GM21423 (cell line): ENCODE measurements around the gene STX5.
"Not testable (repeated sequence)": the region's sequence is repeated elsewhere in the genome, so short reads cannot be mapped to it uniquely, and the experiment has no call there.

Experiments used
- ATAC-seq: cut with Tn5 transposase; IDR thresholded peaks from one replicate; pipeline ENCODE4 v1.9.1; 2021; ENCODE audit warnings: mild to moderate bottlenecking, moderate library complexity; ENCODE audit not compliant: unreplicated experiment

STX5 gene

DNA sequence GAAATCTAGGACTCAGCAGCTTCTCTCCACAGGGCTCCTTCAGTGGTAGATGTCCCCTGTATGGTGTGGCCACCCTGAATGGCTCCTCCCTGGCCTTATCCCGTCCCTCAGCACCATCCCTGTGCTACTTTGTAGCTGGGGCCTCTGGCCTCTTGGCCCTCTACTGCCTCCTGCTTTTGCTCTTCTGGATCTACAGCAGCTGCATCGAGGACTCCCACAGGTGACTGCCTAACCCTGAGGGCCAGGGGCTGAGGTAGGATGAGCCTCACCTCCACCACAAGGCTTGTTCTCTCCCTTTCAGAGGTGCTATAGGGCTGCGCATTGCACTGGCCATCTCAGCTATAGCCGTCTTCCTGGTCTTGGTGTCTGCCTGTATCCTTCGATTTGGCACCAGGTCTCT, 42.9 kb downstream of the STX5 start:
- no peak for ATAC-seq

DNA sequence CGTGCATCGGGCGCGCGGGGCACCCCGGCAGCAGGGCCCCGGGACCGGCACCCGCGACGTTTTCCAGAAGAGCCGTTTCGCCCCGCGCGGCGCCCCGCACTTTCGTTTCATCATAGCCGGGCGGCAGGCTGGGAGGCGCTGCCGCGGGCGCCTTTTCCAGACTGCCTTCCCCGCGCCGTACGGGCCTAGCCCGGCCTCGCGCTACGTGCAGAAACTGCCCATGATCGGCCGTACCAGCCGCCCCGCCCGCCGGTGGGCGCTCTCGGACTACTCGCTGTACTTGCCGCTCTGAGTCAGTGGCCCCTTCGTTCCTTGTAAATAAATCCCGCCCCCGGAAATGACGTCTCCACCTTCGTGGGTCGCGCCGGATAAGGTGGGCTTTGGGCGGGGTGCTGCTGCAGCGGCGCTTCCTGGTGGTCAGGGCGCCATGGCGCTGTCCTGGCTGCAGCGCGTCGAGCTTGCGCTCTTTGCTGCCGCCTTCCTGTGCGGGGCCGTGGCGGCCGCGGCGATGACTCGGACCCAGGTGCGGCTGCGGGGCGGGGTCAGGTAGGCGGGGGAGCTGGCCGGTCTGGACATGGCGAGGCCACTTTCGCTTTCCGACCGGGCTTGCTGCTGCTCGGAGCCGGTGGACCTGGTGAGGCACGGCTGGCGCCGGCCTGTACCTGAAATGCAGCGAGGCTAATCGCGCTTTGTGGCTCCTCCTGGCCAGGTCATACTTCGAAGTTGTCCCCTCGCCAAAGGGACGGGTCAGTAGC, 44.7 kb downstream of the STX5 start, which contains the start of gene TMEM179B:
TMEM179B (plus strand) TSS at position 398 of the 755 bp plus-strand sequence; CDS start at position 428, 30 bp downstream.
- peak; percentile 65 for ATAC-seq

DNA sequence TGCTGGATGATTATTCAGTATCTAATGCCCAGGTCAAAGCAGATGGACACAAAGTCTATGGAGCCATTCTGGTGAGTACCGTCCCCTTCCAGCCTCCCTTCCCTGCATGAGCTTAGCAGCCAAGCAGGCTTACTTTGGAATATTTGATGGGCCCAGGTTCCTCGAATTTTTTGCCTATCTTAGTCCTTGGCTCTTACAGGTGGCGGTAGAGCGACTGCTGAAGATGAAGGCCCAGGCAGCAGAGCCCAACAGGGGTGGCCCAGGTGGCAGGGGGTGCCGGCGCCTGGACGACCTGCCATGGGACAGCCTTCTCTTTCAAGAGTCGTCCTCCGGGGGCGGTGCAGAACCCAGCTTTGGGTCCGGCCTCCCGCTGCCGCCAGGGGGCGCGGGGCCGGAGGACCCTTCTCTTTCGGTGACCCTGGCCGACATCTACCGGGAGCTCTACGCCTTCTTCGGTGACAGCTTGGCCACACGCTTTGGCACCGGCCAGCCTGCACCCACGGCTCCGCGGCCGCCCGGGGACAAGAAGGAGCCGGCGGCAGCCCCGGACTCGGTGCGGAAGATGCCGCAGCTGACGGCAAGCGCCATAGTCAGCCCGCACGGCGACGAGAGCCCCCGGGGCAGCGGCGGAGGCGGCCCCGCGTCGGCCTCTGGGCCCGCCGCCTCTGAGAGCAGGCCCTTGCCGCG, 45.4 kb downstream of the STX5 start:
- peak; percentile 62 for ATAC-seq

DNA sequence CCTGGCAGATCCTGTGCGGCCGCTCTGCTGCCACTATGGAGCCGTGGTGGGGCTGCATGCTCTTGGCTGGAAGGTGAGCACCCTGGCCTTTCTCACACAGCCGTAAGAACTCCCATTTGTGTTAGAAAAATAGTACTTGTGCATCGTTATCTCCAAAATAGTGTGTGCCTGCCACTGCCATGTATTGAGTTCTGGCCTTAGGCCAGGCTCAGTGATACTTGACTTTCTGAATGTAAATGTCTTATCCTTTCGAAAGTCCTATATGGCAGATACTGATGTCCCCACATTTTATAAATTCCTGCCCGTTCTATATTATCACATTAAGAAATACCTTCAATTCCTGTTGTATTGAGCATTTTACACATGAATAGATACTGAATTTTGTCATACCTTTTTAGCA, 49.1 kb downstream of the STX5 start:
- no peak for ATAC-seq

DNA sequence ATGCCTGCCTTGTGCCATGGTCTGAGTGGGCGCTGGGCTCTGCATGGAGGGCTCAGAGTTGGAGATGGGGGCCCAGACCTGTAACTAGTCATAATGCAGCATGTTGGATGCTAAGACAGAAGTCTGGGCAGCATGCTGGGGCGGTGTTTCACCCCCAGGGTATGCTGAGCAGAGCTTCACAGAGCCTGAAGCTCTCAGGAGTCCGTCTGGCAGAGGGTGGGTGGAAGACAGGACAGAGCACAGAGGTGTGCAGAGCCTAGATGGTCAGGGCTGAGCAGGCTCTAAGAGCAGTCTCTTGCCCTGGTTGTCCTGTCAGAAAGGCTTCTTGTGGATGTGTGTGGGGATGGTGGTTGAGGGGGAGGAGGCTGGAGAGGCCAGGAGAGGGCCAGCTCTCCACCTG, 53.4 kb downstream of the STX5 start:
- no peak for ATAC-seq

DNA sequence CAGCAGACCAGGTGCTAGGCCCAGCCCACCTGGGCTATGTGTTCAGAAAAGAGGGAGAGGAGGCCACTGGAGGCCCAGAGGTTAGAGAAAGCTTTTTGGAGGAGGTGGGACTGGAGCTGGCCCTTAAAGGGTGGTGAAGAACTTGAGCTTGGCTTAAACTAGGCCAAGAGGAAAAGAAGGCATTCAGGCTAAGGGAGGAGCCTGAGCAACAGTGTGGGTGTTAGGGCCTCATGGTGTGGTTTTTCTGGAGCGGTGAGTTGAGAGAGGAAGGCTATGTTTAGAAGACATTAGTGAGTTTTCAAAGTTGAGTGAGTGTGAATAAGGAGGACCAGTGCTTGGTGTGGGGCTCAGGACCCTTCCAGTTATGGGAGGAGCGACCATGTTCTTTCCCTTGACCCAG, 54.5 kb downstream of the STX5 start:
- no peak for ATAC-seq

DNA sequence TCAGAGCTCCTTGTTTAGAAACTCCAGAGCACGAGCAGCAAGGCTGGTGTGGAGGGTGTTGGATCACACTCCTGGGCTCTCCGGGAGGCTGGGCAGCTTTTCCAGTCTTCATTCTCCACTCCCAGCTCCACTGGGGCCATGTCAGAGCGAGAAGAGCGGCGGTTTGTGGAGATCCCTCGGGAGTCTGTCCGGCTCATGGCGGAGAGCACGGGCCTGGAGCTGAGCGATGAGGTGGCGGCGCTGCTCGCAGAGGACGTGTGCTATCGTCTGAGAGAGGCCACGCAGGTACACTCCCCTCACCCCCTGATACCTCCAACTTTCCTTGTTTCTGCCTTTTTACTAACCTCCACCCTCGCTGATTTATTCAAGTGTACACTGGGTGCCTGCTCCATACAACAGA, 56.2 kb downstream of the STX5 start:
- ATAC-seq: no peak

DNA sequence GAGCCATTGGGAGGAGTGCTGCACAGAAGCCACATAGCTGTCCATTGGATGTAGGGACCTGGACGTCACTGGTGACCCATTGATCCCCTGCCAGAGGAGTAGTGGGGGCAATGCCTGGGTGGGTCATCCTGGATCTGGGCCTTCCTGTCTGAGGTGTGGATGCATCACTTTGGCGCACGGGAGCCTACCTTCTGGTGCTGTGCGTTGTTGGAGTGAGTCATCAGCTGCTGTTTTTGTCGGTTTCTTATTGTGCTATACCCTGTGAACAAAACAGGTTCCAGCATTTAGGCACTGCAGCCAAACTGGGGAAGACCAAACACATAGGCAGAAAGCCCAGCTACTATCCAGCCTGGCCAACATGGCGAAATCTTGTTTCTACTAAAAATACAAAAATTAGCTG, 57.4 kb downstream of the STX5 start:
- ATAC-seq: no peak

DNA sequence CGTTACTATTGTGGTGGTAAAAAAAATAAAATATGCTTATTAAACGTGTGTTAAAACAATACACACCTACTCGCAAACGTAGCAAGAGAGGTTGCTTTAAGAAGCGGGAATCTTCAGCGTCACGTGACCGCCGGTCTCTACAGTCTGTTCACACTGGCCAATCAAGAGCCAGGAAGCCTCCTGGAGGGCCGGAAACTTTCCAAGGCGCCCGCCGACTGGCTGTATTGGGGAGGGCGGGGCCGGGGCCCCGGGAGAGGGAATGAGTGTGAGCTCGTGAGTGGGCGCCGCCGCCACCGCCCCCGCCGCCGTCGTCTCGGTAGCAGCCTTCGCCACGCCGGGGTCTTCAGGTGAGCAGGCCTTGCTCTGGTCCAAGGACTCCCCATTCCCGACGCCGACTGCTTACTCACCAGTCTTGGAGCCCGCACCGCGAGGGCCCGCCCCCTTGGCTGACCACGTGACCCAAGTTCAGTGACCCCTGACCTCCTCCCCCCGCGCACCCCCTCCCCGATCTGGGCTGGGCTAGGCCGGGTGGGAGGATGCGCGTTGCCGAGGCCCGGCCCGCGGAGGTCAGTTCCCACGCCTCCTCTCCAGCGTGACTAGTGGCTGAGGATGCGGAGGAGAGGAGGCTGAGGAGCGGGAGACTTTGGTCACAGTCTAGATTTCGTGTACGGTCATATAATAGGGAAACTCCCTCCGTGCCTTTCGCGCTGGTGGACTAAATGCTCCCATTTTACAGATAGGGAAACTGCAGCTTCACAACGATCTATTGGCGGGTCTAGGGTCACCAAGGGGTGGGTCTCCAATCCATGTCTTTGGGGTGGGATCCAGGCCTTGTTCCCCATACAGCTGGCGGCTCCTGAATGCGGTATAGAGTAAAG, 60.5 kb downstream of the STX5 start, which contains the start of gene TAF6L:
TAF6L (plus strand) TSS at position 253 of the 878 bp plus-strand sequence. CDS start 4,388 bp downstream, outside the sequence.
- ATAC-seq: peak; percentile 79

DNA sequence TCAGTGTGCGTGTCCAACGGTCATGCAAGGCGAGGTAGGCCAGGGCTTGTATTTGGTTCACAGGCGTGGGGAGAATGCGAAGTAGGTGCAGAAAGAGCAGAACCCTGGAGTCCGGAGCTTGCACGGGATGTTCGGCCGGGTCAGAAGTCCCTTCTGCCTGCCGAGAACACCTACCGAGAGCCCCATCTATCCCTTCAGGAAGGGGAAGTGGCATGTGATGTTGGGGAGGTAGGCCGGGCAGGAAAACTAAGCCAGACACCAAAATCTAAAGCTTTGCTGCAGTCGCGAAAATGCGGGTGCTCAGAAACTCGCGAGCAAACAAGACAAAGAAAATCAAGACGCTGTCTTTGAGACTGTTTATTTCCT, 61.1 kb downstream of the STX5 start:
- peak; percentile 7 for ATAC-seq

DNA sequence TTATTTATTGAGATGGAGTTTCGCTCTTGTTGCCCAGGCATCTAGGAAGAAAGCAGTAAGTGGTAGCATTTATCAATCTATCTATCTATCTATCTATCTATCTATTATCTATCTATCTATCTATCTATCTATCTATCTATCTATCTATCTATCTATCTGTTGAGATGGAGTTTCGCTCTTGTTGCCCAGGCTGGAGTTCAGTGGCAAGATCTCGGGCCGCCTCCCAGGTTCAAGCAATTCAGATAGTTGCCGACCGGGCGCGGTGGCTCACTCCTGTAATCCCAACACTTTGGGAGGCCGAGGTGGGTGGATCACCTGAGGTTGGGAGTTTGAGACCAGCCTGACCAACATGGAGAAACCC, 71.0 kb downstream of the STX5 start:
- not testable (repeated sequence) for ATAC-seq

DNA sequence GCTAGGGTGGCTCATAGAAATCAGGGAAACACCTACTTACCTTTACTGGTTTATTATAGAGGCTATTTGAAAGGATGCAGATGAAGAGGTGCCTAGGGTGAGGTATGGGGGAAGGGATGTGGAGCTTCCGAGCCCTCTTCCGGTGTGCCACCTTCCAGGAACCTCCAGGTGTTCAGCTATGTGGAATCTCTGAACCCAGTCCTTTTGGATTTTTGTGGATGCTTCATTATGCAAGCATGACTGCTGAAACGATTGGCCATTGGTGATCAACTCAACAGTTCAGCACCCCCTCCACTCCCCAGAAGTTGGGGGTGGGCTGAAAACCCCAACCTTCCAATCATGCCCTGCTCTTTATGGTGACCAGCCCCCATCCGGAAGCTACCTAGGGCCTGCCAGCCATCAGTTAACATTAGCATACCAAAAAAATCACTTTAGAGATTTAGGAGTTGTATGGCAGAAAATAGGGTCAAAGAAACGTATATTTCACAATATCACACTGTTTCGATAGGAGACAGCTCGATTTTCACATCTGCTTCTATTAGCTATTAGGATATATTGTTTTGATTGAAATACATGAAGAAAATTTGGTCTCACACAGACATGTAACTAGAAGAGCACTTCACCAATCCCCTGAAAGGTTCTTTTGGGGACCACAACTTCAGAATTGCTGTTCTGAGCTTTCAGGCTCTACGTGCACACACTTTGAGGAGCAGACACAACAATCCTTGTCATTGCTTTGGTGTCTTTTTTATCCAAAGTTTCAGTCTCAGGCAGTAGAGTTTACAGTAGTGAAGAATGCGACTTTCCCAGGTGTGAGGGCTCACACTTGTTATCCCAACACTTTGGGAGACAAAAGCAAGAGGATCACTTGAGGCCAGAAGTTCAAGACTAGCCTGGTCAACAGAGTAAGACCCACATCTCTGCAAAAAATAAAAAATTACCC, 73.7 kb downstream of the STX5 start:
- ATAC-seq: no peak
